Endothelial cell of umbilical vein (primary cell): ENCODE data around the gene ABCA3. TPM values are rescaled to one million over a fixed set of nuclear protein-coding genes. Genes with fewer than 3 reads are reported as not detected.

Source experiments
- BruUV-seq: library from RNA; stranded (reverse); fragments of 400-500 nt; replicated peaks from 2 replicates; lab custom pipeline; 2021; lab: Mats Ljungman, UMichigan
- CTCF ChIA-PET: fragments of 300-600, 350-600 bp; sonication (Branson Sonifier 250); formaldehyde crosslinking; loops from one replicate; lab custom pipeline; 2021; ENCODE audit warnings: antibody characterized with exemption, inconsistent platforms; lab: Charles Lee
- POLR2A ChIA-PET: fragments of 300-600, 350-600 bp; sonication (Branson Sonifier 250); formaldehyde crosslinking; loops from one replicate; lab custom pipeline; 2021; ENCODE audit warnings: antibody characterized with exemption, inconsistent platforms; lab: Charles Lee
- DNase-seq: peaks from one replicate; pipeline ENCODE4 v3.0.0-alpha.2; 2011; ENCODE audit warnings: low read depth, low spot score
- FAIRE-seq: peaks from 2 replicates; lab custom pipeline; 2011; peaks lifted over from hg19 to GRCh38; lab: Jason Lieb, UNC
- H2AFZ ChIP-seq: 2 replicates; pipeline ENCODE4 v1.6.0; 2012; ENCODE audit warnings: low read depth, low read length, control low read depth, inconsistent platforms
- H3K27ac ChIP-seq: 2 replicates; pipeline ENCODE4 v1.5.1; 2011; ENCODE audit warnings: low read depth, mild to moderate bottlenecking, control low read depth, low read length, moderate library complexity; ENCODE audit not compliant: insufficient read depth
- H3K27me3 ChIP-seq, 2 experiments: 2 replicates each; pipeline versions ENCODE4 v1.6.0 to v1.6.1; 2011; ENCODE audit warnings: low read length in 2 of 2, mixed read lengths in 1 of 2; ENCODE audit not compliant: control insufficient read depth in 2 of 2, insufficient read depth in 2 of 2
- H3K36me3 ChIP-seq, 2 experiments: 2 replicates in 1 of 2; 3 replicates in 1 of 2; pipeline ENCODE4 v1.5.1; 2011; ENCODE audit warnings: low read length in 2 of 2, mild to moderate bottlenecking in 1 of 2, moderate library complexity in 1 of 2; ENCODE audit not compliant: control insufficient read depth in 2 of 2, insufficient read depth in 2 of 2; ENCODE audit errors: extremely low read depth in 1 of 2
- H3K4me1 ChIP-seq: 3 replicates; pipeline ENCODE4 v1.5.1; 2011; ENCODE audit warnings: mild to moderate bottlenecking, low read length; ENCODE audit not compliant: control insufficient read depth, insufficient read depth; ENCODE audit errors: extremely low read depth
- H3K4me2 ChIP-seq: 2 replicates; pipeline ENCODE4 v1.6.1; 2011; ENCODE audit warnings: low read length, control low read depth, mixed read lengths; ENCODE audit not compliant: insufficient read depth
- H3K4me3 ChIP-seq, 3 experiments: fragments of 200-600 bp in 1 of 3; sonication (generic), shearing (Covaris generic) in 1 of 3; replicated peaks in 1 of 3; 2 replicates each; pipeline ENCODE4 v1.5.1; 2011 to 2016; ENCODE audit warnings: control low read depth in 3 of 3, low read length in 3 of 3, mild to moderate bottlenecking in 2 of 3, inconsistent platforms in 1 of 3, low read depth in 1 of 3, moderate library complexity in 1 of 3; ENCODE audit not compliant: insufficient read depth in 1 of 3
- H3K79me2 ChIP-seq: 2 replicates; pipeline ENCODE4 v1.6.0; 2012; ENCODE audit warnings: low read length, inconsistent platforms; ENCODE audit not compliant: control insufficient read depth, insufficient read depth
- H3K9ac ChIP-seq: replicated peaks from 2 replicates; pipeline ENCODE3; 2011; ENCODE audit warnings: low read length, control low read depth; ENCODE audit not compliant: insufficient read depth; ENCODE audit errors: extremely low read depth
- H3K9me1 ChIP-seq: replicated peaks from 3 replicates; pipeline ENCODE4 v1.6.0; 2011; ENCODE audit warnings: mild to moderate bottlenecking, low read length; ENCODE audit not compliant: control insufficient read depth, insufficient read depth; ENCODE audit errors: extremely low read depth
- H3K9me3 ChIP-seq: replicated peaks from 2 replicates; pipeline ENCODE4 v1.5.1; 2012; ENCODE audit warnings: low read length, inconsistent platforms; ENCODE audit not compliant: control insufficient read depth, insufficient read depth
- H4K20me1 ChIP-seq: replicated peaks from 2 replicates; pipeline ENCODE3; 2011; ENCODE audit warnings: mild to moderate bottlenecking, low read length; ENCODE audit not compliant: control insufficient read depth, insufficient read depth; ENCODE audit errors: extremely low read depth
- CTCF ChIP-seq, 2 donors: IDR thresholded peaks; 1 replicate in 1 of 2; 2 replicates in 1 of 2; pipeline ENCODE4 v1.5.1; 2011; ENCODE audit warnings: low read length in 2 of 2, mild to moderate bottlenecking in 2 of 2, moderate library complexity in 2 of 2, control low read depth in 1 of 2, inconsistent platforms in 1 of 2, low read depth in 1 of 2; ENCODE audit not compliant: insufficient read depth in 1 of 2; ENCODE audit errors: extremely low read depth in 1 of 2
- EZH2 ChIP-seq: IDR thresholded peaks from 2 replicates; pipeline ENCODE4 v1.6.1; 2012; ENCODE audit warnings: borderline replicate concordance, low read depth, mild to moderate bottlenecking, moderate library complexity, low read length, inconsistent platforms; ENCODE audit not compliant: severe bottlenecking
- FOS ChIP-seq: IDR thresholded peaks from 2 replicates; pipeline ENCODE4 v1.6.1; 2011; ENCODE audit warnings: mild to moderate bottlenecking, low read length, moderate library complexity, borderline replicate concordance; ENCODE audit not compliant: insufficient read depth
- GATA2 ChIP-seq: IDR thresholded peaks from 2 replicates; pipeline ENCODE4 v1.7.0; 2011; ENCODE audit warnings: low read depth, mild to moderate bottlenecking, moderate library complexity, mixed read lengths, low read length; ENCODE audit not compliant: insufficient read length, insufficient read depth
- JUN ChIP-seq: IDR thresholded peaks from 2 replicates; pipeline ENCODE4 v1.6.1; 2011; ENCODE audit warnings: borderline replicate concordance, low read depth; ENCODE audit not compliant: insufficient read length, insufficient read depth
- MYC ChIP-seq: IDR thresholded peaks from one replicate; pipeline ENCODE4 v1.6.1; 2011; ENCODE audit warnings: mild to moderate bottlenecking, low read depth, low read length
- POLR2A ChIP-seq: IDR thresholded peaks from 2 replicates; pipeline ENCODE4 v1.6.1; 2012; ENCODE audit warnings: low read depth, mild to moderate bottlenecking, control low read depth, low read length
- POLR2AphosphoS5 ChIP-seq: IDR thresholded peaks from 2 replicates; pipeline ENCODE4 v1.6.1; 2012; ENCODE audit warnings: low read depth, mild to moderate bottlenecking, control low read depth, low read length, moderate library complexity; ENCODE audit not compliant: insufficient read depth
- dilution Hi-C: fragments of 300-500 bp; cut with MboI; formaldehyde crosslinking; loops from one replicate; pipeline ENCODE4 v1.15.0; 2019; ENCODE audit warnings: low sequenced_read_pairs; ENCODE audit not compliant: extremely low pct_ligation_motif_present
- intact Hi-C: fragments of 100-400 bp; cut with micrococcal nuclease; formaldehyde crosslinking; loops from one replicate; pipeline ENCODE4 v1.10.0; 2022
- polyA plus RNA-seq, 4 experiments: library from polyadenylated mRNA; depleted of rRNA in 3 of 4; stranded (reverse) in 3 of 4; unstranded in 1 of 4; fragments of >200 nt; gene quantifications; 2 replicates each; pipeline versions ENCODE4 v1.2.1 to v1.2.3, GENCODE V29; 2011 to 2012; ENCODE audit warnings: missing spikeins in 1 of 4
- total RNA-seq: library from RNA; stranded (reverse); gene quantifications from 2 replicates; pipeline ENCODE4 v1.2.3, GENCODE V29; 2021
- TF ChIP-seq, protein P1 (sequence below): IDR thresholded peaks from 2 replicates; pipeline ENCODE4 v1.6.1; 2011; ENCODE audit not compliant: insufficient read depth, insufficient read length

Gene ABCA3
- total and polyA plus RNA-seq, 2 donors (not counting 3 experiments of a cell fraction or from before 2014, with no cell fraction given): 13.5 to 36.0 TPM

- H3K79me2 ChIP-seq: no peaks in the 10 kb centered on the region
- peaks cover 20 to 38% of the 10 kb centered on the region in 2 experiments for H3K27me3 ChIP-seq
- no peak overlapping the region for H3K9ac ChIP-seq
- POLR2A ChIA-PET: interaction anchor here (0.5 kb wide), 1 partner anchor 44 kb away, joined by 7 read pairs; no protein-coding TSS in a partner anchor
- no peak overlapping the region for H2AFZ ChIP-seq
- H3K36me3 ChIP-seq: no peaks in the 10 kb centered on the region
- H3K4me2 ChIP-seq: no peak overlapping the region
- dilution Hi-C loops (no loop called here), intact Hi-C loops (no loop called here)
- H4K20me1 ChIP-seq: no peaks in the 10 kb centered on the region
- H3K4me3 ChIP-seq: no peak overlapping the region
- H3K4me1 ChIP-seq: no peaks in the 10 kb centered on the region
- H3K27ac ChIP-seq: no peak overlapping the region
- DNase-seq (no peak), FAIRE-seq (no peak)
- H3K9me3 ChIP-seq: no peaks in the 10 kb centered on the region
- BruUV-seq: no TSS peak
- H3K9me1 ChIP-seq: no peaks in the 10 kb centered on the region
- CTCF ChIA-PET: interaction anchor here (0.7 to 1.8 kb wide), 8 partner anchors 9 to 72 kb away, joined by 3 to 5 read pairs (median 4); partner anchors contain the start of gene CCNF
- no peak for TF ChIP-seq FOS
- no peak for TF ChIP-seq GATA2
- TF ChIP-seq POLR2A: no peak
- TF ChIP-seq POLR2AphosphoS5: no peak
- TF ChIP-seq, protein P1, sequence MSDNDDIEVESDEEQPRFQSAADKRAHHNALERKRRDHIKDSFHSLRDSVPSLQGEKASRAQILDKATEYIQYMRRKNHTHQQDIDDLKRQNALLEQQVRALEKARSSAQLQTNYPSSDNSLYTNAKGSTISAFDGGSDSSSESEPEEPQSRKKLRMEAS: no peak
- TF ChIP-seq CTCF (IDR thresholded peaks at IDR 0.05; ENCODE audit: extremely low read depth in 1 of 2, insufficient read depth in 1 of 2, low read depth in 1 of 2, low read length in 2 of 2): no peak
- TF ChIP-seq EZH2: no peak
- no peak for TF ChIP-seq JUN
- TF ChIP-seq MYC: no peak
These were observed 16.8 kb upstream of the ABCA3 start for GRCh38 chr16:2357331-2357730.
